Measurements from ENCODE around the gene UAP1L1.

DNA sequence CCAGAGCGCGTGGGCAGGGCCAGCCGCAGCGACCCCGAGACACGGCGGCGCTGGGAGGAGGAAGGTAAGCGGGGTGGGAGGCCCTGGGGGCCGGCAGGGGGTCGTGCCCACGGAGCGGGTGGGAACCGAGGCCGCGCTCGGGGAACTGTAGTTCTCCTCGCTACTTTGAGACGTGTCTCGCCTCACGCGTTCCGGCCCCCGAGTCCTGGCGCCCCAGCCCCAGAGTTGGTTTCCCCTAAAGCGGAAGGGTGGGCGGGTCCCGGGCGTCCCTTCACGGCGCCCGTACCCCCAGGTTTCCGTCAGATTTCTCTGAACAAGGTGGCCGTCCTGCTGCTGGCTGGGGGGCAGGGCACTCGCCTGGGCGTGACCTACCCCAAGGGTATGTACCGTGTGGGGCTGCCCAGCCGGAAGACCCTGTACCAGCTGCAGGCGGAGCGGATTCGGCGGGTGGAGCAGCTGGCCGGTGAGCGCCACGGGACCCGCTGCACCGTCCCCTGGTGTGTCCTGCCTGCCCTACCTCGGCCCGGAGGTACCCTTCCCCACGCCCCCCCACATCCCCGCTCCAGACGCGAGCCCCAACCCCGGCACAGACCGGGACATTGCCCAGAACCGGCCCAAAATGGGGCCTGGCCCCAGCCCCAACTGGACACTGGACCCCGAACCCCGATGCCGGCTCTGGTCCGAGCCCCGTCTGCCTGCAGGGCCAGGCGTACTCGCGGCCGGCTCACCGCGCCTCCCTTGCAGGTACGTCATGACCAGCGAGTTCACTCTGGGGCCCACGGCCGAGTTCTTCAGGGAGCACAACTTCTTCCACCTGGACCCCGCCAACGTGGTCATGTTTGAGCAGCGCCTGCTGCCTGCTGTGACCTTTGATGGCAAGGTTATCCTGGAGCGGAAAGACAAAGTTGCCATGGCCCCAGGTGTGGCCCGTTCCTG lies 709 bp downstream of the UAP1L1 start:
- no peak for TF ChIP-seq POLR2A (IDR thresholded peaks at IDR 0.05)
- TF ChIP-seq, protein P1, sequence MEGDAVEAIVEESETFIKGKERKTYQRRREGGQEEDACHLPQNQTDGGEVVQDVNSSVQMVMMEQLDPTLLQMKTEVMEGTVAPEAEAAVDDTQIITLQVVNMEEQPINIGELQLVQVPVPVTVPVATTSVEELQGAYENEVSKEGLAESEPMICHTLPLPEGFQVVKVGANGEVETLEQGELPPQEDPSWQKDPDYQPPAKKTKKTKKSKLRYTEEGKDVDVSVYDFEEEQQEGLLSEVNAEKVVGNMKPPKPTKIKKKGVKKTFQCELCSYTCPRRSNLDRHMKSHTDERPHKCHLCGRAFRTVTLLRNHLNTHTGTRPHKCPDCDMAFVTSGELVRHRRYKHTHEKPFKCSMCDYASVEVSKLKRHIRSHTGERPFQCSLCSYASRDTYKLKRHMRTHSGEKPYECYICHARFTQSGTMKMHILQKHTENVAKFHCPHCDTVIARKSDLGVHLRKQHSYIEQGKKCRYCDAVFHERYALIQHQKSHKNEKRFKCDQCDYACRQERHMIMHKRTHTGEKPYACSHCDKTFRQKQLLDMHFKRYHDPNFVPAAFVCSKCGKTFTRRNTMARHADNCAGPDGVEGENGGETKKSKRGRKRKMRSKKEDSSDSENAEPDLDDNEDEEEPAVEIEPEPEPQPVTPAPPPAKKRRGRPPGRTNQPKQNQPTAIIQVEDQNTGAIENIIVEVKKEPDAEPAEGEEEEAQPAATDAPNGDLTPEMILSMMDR (IDR thresholded peaks at IDR 0.05): no peak
